Measurements from ENCODE around the gene SYF2. TPM values are rescaled to one million over a fixed set of nuclear protein-coding genes. Genes with fewer than 3 reads are reported as not detected.
"Not testable (repeated sequence)": the region's sequence is repeated elsewhere in the genome, so short reads cannot be mapped to it uniquely, and the experiment has no call there.

SYF2 gene
- total RNA-seq, 3 donors from 2014 or later (not counting 1 experiment from before 2014, with no cell fraction given), result 67.9 to 92.2 (median 75.3) TPM

DNA sequence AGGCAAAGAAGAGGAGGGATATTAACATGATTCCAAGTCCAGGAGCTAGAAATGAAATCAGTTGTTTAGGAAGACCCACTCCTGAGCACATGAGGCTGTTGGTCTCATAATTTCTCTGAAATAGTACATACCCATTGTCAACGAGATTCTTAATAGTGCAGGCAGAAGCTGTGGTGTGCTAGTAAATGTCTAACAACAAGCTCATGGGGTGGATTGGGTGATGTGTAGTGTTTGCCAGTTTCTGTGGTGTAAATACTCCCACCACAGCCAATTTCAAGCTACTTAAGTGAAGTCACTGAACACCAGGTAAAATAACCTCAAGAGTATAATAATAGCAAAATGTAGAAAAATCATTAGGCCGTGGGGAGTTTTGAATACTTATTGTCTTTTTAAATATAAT lies 42.0 kb downstream of the SYF2 start:
- no CpG with 5 or more reads among the region's 2 CpGs for WGBS (ENCODE audit: insufficient coverage)
- H3K36me3 ChIP-seq (ENCODE audit: control insufficient read depth, insufficient read depth, low read length), result no peaks in the 10 kb centered on the region
- H3K4me3 ChIP-seq (ENCODE audit: low read length), result no peak overlapping the region
- no peak overlapping the region for H3K27ac Mint-ChIP-seq
- DNase-seq (no peak), ATAC-seq (no peak)
- H3K27me3 ChIP-seq (ENCODE audit: control insufficient read depth, insufficient read depth, low read length), result no peaks in the 10 kb centered on the region
- no peak overlapping the region for H3K4me3 Mint-ChIP-seq
- no peaks in the 10 kb centered on the region for H3K4me1 ChIP-seq (ENCODE audit: control insufficient read depth, insufficient read depth, low read length)
- H3K27ac ChIP-seq (ENCODE audit: low read length), result no peak overlapping the region
- no peaks in the 10 kb centered on the region for H3K36me3 Mint-ChIP-seq
- H3K4me1 Mint-ChIP-seq, result peaks cover 7 to 14% of the 10 kb centered on the region in 2 donors
- TF ChIP-seq, protein P1, sequence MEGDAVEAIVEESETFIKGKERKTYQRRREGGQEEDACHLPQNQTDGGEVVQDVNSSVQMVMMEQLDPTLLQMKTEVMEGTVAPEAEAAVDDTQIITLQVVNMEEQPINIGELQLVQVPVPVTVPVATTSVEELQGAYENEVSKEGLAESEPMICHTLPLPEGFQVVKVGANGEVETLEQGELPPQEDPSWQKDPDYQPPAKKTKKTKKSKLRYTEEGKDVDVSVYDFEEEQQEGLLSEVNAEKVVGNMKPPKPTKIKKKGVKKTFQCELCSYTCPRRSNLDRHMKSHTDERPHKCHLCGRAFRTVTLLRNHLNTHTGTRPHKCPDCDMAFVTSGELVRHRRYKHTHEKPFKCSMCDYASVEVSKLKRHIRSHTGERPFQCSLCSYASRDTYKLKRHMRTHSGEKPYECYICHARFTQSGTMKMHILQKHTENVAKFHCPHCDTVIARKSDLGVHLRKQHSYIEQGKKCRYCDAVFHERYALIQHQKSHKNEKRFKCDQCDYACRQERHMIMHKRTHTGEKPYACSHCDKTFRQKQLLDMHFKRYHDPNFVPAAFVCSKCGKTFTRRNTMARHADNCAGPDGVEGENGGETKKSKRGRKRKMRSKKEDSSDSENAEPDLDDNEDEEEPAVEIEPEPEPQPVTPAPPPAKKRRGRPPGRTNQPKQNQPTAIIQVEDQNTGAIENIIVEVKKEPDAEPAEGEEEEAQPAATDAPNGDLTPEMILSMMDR (IDR thresholded peaks at IDR 0.05), result no peak
- no peaks in the 10 kb centered on the region for H3K9me3 ChIP-seq (ENCODE audit: control insufficient read depth, insufficient read depth, low read length)
- H3K27me3 Mint-ChIP-seq (ENCODE audit: low read depth in 2 of 2), result peaks cover 0 to 3% of the 10 kb centered on the region in 2 donors
- intact Hi-C loops (cut with micrococcal nuclease), result no loop called here
- H3K9me3 Mint-ChIP-seq, result no peaks in the 10 kb centered on the region

DNA sequence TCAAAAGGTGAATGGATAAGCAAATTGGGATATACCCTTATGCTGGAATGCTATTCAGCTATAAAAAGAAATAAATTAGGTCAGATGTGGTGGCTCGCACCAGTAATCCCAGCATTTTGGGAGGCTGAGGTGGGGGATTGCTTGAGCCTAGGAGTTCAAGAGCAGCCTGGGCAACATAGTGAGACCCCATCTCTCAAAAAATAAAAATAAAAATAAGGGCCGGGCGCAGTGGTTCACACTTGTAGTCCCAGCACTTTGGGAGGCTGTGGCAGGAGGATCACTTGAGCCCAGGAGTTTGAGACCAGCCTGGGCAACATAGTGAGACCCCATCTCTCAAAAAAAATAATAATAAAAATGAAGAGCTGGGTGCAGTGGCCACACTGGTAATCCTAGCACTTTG lies 44.4 kb downstream of the SYF2 start:
- H3K9me3 Mint-ChIP-seq; H3K4me3 Mint-ChIP-seq; DNase-seq; H3K27me3 ChIP-seq (ENCODE audit: control insufficient read depth, insufficient read depth, low read length); H3K4me1 Mint-ChIP-seq; H3K27me3 Mint-ChIP-seq (ENCODE audit: low read depth in 2 of 2); H3K4me3 ChIP-seq (ENCODE audit: low read length); H3K36me3 ChIP-seq (ENCODE audit: control insufficient read depth, insufficient read depth, low read length); ATAC-seq; H3K36me3 Mint-ChIP-seq; intact Hi-C loops (cut with micrococcal nuclease); H3K9me3 ChIP-seq (ENCODE audit: control insufficient read depth, insufficient read depth, low read length); H3K27ac Mint-ChIP-seq; H3K27ac ChIP-seq (ENCODE audit: low read length); H3K4me1 ChIP-seq (ENCODE audit: control insufficient read depth, insufficient read depth, low read length): not testable (repeated sequence)
- 100% methylated on average over 3 of the region's 3 CpGs for WGBS (ENCODE audit: insufficient coverage)

DNA sequence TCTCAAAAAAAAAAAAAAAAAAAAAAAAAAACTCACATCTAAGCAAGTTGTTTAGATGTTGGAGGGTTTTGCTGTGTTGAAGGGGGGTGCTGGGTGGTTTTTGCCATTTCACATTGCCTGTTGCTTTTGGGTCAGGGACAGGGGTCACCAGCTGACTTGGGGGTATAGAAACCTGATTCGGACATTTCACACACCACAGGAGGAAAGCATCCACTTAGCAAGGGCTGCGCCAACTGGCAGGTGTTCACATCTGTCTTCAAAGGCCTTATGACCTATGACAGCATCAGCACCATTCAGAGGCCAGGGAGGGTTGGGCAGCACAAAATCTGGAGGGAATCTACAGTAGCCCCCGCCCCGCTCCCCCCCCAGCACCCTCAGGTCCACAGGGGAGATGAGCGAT lies 45.2 kb downstream of the SYF2 start:
- Mint-ChIP-seq H3K9me3 (no peaks in the 10 kb centered on the region), H3K27ac (no peak overlapping the region), H3K4me3 (no peak overlapping the region), H3K36me3 (no peaks in the 10 kb centered on the region), H3K27me3 (ENCODE audit: low read depth in 2 of 2) (no peaks in the 10 kb centered on the region), H3K4me1 (no peaks in the 10 kb centered on the region)
- TF ChIP-seq, protein P1 (IDR thresholded peaks at IDR 0.05), result no peak
- no peaks in the 10 kb centered on the region for H3K27me3 ChIP-seq (ENCODE audit: control insufficient read depth, insufficient read depth, low read length)
- H3K4me3 ChIP-seq (ENCODE audit: low read length), result no peak overlapping the region
- no peak for ATAC-seq
- intact Hi-C loops (cut with micrococcal nuclease), result no loop called here
- H3K4me1 ChIP-seq (ENCODE audit: control insufficient read depth, insufficient read depth, low read length), result no peaks in the 10 kb centered on the region
- 96% methylated on average over 5 of the region's 5 CpGs for WGBS (ENCODE audit: insufficient coverage)
- H3K9me3 ChIP-seq (ENCODE audit: control insufficient read depth, insufficient read depth, low read length), result no peaks in the 10 kb centered on the region
- no peak overlapping the region for H3K27ac ChIP-seq (ENCODE audit: low read length)
- no peak for DNase-seq
- H3K36me3 ChIP-seq (ENCODE audit: control insufficient read depth, insufficient read depth, low read length), result no peaks in the 10 kb centered on the region

DNA sequence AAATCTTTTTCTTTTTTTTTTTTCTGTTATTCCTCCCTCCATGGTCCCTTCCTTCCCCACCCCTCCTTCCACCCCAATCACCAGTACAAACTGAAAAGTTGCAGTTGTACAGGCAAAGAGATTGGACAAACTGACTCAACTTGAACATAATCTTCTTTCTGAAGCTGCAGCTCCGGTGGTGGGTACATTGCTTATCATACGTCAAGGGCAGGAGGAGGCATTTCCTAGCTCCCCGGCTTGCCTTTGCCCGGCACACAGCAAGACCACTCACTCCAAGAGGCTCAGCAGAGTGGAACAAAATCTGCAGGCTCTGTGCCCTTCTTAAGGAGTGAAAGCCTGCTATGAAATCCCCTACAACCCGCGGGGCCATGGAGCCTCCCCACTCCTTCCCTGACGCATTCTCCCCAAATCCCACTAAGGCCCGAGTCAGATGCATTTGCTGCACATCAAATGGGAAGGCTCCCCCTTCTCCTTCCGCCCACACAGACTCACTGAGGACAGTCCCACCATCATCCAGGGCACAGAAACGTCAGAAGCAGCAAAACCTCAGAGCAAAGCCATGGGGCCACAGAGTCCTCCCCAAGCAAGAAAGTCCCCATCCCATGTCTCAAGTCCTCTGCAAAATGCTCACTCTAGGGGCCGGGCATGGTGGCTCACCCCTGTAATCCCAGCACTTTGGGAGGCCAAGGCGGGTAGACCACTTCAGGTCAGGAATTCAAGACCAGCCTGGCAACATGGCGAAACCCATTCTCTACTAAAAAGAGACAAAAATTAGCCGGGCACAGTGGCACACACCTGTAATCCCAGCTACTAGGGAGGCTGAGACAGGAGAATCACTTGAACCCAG lies 45.9 kb downstream of the SYF2 start:
- Mint-ChIP-seq H3K27ac (no peak overlapping the region), H3K27me3 (ENCODE audit: low read depth in 2 of 2) (no peaks in the 10 kb centered on the region), H3K36me3 (no peaks in the 10 kb centered on the region), H3K4me3 (no peak overlapping the region), H3K9me3 (no peaks in the 10 kb centered on the region), H3K4me1 (no peaks in the 10 kb centered on the region)
- no peaks in the 10 kb centered on the region for H3K27me3 ChIP-seq (ENCODE audit: control insufficient read depth, insufficient read depth, low read length)
- DNase-seq (no peak), ATAC-seq (no peak)
- no peaks in the 10 kb centered on the region for H3K36me3 ChIP-seq (ENCODE audit: control insufficient read depth, insufficient read depth, low read length)
- intact Hi-C loops (cut with micrococcal nuclease), result no loop called here
- H3K27ac ChIP-seq (ENCODE audit: low read length), result no peak overlapping the region
- WGBS (ENCODE audit: insufficient coverage), result 82% methylated on average over 14 of the region's 14 CpGs
- TF ChIP-seq, protein P1 (IDR thresholded peaks at IDR 0.05), result no peak
- no peak overlapping the region for H3K4me3 ChIP-seq (ENCODE audit: low read length)
- H3K4me1 ChIP-seq (ENCODE audit: control insufficient read depth, insufficient read depth, low read length), result no peaks in the 10 kb centered on the region
- H3K9me3 ChIP-seq (ENCODE audit: control insufficient read depth, insufficient read depth, low read length), result no peaks in the 10 kb centered on the region
